ENCODE results near the gene EFCAB7. TPM values are rescaled to one million over a fixed set of nuclear protein-coding genes. Genes with fewer than 3 reads are reported as not detected.

The EFCAB7 gene
- total RNA-seq, 1 experiment from 2014 or later, result 3.0 TPM

DNA sequence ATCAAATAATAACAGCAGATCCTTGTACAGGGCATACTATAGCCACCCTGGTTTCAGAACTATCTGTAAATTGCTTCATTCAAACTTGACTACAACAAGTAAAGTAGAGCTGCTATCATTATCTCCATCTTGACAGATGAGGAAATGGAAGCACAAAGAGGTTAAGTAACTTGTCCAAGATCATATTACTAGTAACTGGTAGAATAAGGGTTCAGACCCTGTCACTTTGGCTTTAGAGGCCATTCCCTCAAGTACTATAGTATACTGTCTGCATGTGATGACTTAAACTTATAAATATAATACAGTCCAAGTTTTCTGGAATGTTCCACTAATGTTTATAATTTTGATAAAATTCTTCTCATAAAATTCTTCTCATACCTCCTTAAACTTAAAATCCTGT, 94.7 kb downstream of the EFCAB7 start:
- Histone ChIP-seq H2BK120ac (ENCODE audit: low read depth, low read length, poor library complexity, severe bottlenecking) (no peak overlapping the region), H3K18ac (ENCODE audit: insufficient read length, low read depth, low read length) (no peak overlapping the region), H2AK5ac (ENCODE audit: insufficient read length, low read length) (no peak overlapping the region), H2BK12ac (ENCODE audit: insufficient read length, low read depth, low read length) (no peak overlapping the region), H3K23me2 (ENCODE audit: insufficient read length, low read depth, low read length, poor library complexity, severe bottlenecking) (no peaks in the 10 kb centered on the region), H3K27me3 (ENCODE audit: insufficient read depth, low read length) (no peaks in the 10 kb centered on the region), H2BK15ac (ENCODE audit: low read depth, low read length) (no peak overlapping the region), H4K20me1 (ENCODE audit: control insufficient read depth, insufficient read depth, insufficient read length) (no peaks in the 10 kb centered on the region), H3K4ac (ENCODE audit: low read depth, low read length) (no peak overlapping the region), H3K9ac (ENCODE audit: extremely low read depth, insufficient read length, low read length) (no peak overlapping the region), H2BK20ac (ENCODE audit: low read depth, low read length, poor library complexity, severe bottlenecking) (no peak overlapping the region), H3K4me1 (ENCODE audit: insufficient read depth, low read length) (peaks cover 8% of the 10 kb centered on the region), H3K14ac (ENCODE audit: insufficient read depth, low read length) (no peak overlapping the region), H2AFZ (ENCODE audit: low read length) (no peak overlapping the region), H4K8ac (replicated peaks; ENCODE audit: insufficient read length, low read depth, low read length) (no peak overlapping the region), H3T11ph (ENCODE audit: low read length) (no peak overlapping the region), H4K5ac (ENCODE audit: insufficient read length, low read depth, low read length) (no peak overlapping the region), H4K91ac (ENCODE audit: insufficient read length, low read depth, low read length) (no peak overlapping the region), H2BK5ac (ENCODE audit: insufficient read length, low read length) (no peak overlapping the region), H3K79me2 (ENCODE audit: insufficient read depth, low read length) (no peaks in the 10 kb centered on the region), H3K56ac (ENCODE audit: insufficient read length, low read depth, low read length) (no peak overlapping the region), H3K79me1 (ENCODE audit: insufficient read depth, low read depth, low read length, poor library complexity, severe bottlenecking) (no peaks in the 10 kb centered on the region), H3K27ac (ENCODE audit: insufficient read length, low read depth, low read length) (no peak overlapping the region), H3K4me2 (ENCODE audit: insufficient read depth, insufficient read length, low read length) (no peak overlapping the region), H3K23ac (ENCODE audit: insufficient read length, low read depth, low read length) (no peak overlapping the region), H3K9me3 (ENCODE audit: control insufficient read depth, low read depth, low read length) (no peaks in the 10 kb centered on the region)
- peaks cover 16 to 20% of the 10 kb centered on the region in 2 experiments for H3K4me1 Mint-ChIP-seq
- TF ChIP-seq, protein P1, sequence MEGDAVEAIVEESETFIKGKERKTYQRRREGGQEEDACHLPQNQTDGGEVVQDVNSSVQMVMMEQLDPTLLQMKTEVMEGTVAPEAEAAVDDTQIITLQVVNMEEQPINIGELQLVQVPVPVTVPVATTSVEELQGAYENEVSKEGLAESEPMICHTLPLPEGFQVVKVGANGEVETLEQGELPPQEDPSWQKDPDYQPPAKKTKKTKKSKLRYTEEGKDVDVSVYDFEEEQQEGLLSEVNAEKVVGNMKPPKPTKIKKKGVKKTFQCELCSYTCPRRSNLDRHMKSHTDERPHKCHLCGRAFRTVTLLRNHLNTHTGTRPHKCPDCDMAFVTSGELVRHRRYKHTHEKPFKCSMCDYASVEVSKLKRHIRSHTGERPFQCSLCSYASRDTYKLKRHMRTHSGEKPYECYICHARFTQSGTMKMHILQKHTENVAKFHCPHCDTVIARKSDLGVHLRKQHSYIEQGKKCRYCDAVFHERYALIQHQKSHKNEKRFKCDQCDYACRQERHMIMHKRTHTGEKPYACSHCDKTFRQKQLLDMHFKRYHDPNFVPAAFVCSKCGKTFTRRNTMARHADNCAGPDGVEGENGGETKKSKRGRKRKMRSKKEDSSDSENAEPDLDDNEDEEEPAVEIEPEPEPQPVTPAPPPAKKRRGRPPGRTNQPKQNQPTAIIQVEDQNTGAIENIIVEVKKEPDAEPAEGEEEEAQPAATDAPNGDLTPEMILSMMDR (conservative IDR thresholded peaks at IDR 0.05), result no peak
- no peaks in the 10 kb centered on the region for H3K27me3 Mint-ChIP-seq (ENCODE audit: low read depth)
- no peaks in the 10 kb centered on the region; a peak in 1 of 7 replicates for H3K36me3 Mint-ChIP-seq (ENCODE audit: insufficient read depth in 1 of 3, low read depth in 3 of 3)
- no peaks in the 10 kb centered on the region for H3K9me3 Mint-ChIP-seq
- H3K27ac Mint-ChIP-seq, result no peak overlapping the region
- no peak overlapping the region for H3K4me3 Mint-ChIP-seq
- no peak for DNase-seq
